ENCODE data around the gene RAD51B. TPM values are rescaled to one million over a fixed set of nuclear protein-coding genes. Genes with fewer than 3 reads are reported as not detected.

RAD51B gene
- total RNA-seq, 1 experiment from 2014 or later = 16.7 TPM

DNA sequence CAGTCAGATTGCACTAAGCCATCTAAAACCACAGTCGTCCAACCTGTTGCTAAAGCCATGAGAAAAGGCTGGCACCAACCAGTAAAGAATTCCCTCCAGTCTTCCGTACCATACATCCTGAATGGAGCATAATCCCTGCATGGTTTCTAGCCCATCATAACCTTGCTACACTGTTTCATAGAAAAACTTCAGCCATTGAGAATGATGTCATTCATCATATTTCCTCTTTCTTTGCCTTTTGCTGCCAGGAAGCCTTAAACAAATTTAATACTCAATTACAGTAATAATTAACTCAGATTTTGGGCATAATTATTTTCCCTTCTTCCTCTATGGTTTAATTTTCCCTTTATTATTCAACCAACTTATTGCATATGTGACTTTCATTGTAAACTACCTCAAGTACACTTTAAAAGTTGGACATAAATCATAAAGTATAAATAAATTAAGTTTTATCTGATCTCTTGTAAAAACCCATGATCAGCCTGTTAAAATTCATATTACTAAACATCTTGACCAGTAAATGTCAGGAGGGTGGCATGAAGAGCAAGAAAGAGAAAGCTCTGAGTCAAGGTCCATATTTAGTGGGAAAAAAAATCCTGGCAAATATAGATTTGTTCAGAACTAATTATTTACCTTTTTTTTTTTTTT, 708.6 kb downstream of the RAD51B start:
- H3K4ac ChIP-seq (ENCODE audit: low read depth, low read length) = no peak overlapping the region
- no peak for TF ChIP-seq CTCF (conservative IDR thresholded peaks at IDR 0.05)
- Mint-ChIP-seq H3K27me3 (ENCODE audit: low read depth) (no peaks in the 10 kb centered on the region), H3K4me3 (no peak overlapping the region), H3K36me3 (ENCODE audit: insufficient read depth in 1 of 3, low read depth in 3 of 3) (peaks cover 17 to 37% (median 19%) of the 10 kb centered on the region in 3 experiments), H3K27ac (no peak overlapping the region), H3K9me3 (peaks cover 24 to 27% of the 10 kb centered on the region in 2 experiments), H3K4me1 (peaks cover 10 to 11% of the 10 kb centered on the region in 2 experiments)
- no peak overlapping the region for H4K8ac ChIP-seq (replicated peaks; ENCODE audit: insufficient read length, low read depth, low read length)
- no peak overlapping the region for H2BK12ac ChIP-seq (ENCODE audit: insufficient read length, low read depth, low read length)
- H2BK20ac ChIP-seq (ENCODE audit: low read depth, low read length, poor library complexity, severe bottlenecking) = no peak overlapping the region
- H3K4me1 ChIP-seq (ENCODE audit: insufficient read depth, low read length) = no peaks in the 10 kb centered on the region
- no peak overlapping the region for H3K56ac ChIP-seq (ENCODE audit: insufficient read length, low read depth, low read length)
- no peak overlapping the region for H3K18ac ChIP-seq (ENCODE audit: insufficient read length, low read depth, low read length)
- no peak overlapping the region for H2BK5ac ChIP-seq (ENCODE audit: insufficient read length, low read length)
- no peak overlapping the region for H2AK5ac ChIP-seq (ENCODE audit: insufficient read length, low read length)
- H3K27ac ChIP-seq (ENCODE audit: insufficient read length, low read depth, low read length) = no peak overlapping the region
- H3K79me1 ChIP-seq (ENCODE audit: insufficient read depth, low read depth, low read length, poor library complexity, severe bottlenecking) = no peaks in the 10 kb centered on the region
- H3K9me3 ChIP-seq (ENCODE audit: control insufficient read depth, low read depth, low read length) = no peaks in the 10 kb centered on the region
- no peak overlapping the region for H2AFZ ChIP-seq (ENCODE audit: low read length)
- no peaks in the 10 kb centered on the region for H3K23me2 ChIP-seq (ENCODE audit: insufficient read length, low read depth, low read length, poor library complexity, severe bottlenecking)
- H3K27me3 ChIP-seq (ENCODE audit: insufficient read depth, low read length) = no peaks in the 10 kb centered on the region
- DNase-seq = no peak
- no peak overlapping the region for H4K5ac ChIP-seq (ENCODE audit: insufficient read length, low read depth, low read length)
- no CpG with 5 or more reads among the region's 2 CpGs for WGBS (ENCODE audit: extremely low coverage, insufficient read length, low lambda C conversion rate)
- H3K4me2 ChIP-seq (ENCODE audit: insufficient read depth, insufficient read length, low read length) = no peak overlapping the region
- no peaks in the 10 kb centered on the region for H4K20me1 ChIP-seq (ENCODE audit: control insufficient read depth, insufficient read depth, insufficient read length)
- no peak overlapping the region for H3T11ph ChIP-seq (ENCODE audit: low read length)
- no peak overlapping the region for H2BK15ac ChIP-seq (ENCODE audit: low read depth, low read length)
- H3K14ac ChIP-seq (ENCODE audit: insufficient read depth, low read length) = no peak overlapping the region
- no peak overlapping the region for H4K91ac ChIP-seq (ENCODE audit: insufficient read length, low read depth, low read length)
- no peak overlapping the region for H3K9ac ChIP-seq (ENCODE audit: extremely low read depth, insufficient read length, low read length)
- no peaks in the 10 kb centered on the region for H3K79me2 ChIP-seq (ENCODE audit: insufficient read depth, low read length)
- H2BK120ac ChIP-seq (ENCODE audit: low read depth, low read length, poor library complexity, severe bottlenecking) = no peak overlapping the region
- no peak overlapping the region for H3K23ac ChIP-seq (ENCODE audit: insufficient read length, low read depth, low read length)
